Activated CD8-positive, alpha-beta T cell treated with anti-CD3 and anti-CD28 coated beads, Interleukin-2, amount 10 ng/mL, durations not matched to agents 7 days and 5 days (primary cell): Measurements from ENCODE around the gene ZNF474. TPM values are rescaled to one million over a fixed set of nuclear protein-coding genes. Genes with fewer than 3 reads are reported as not detected.

Source experiments
- ATAC-seq: fragments of 150-1000 bp; cut with Tn5 transposase; one replicate; pipeline ENCODE4 v1.10.0; 2021; ENCODE audit warnings: moderate library complexity
- CTCF ChIA-PET: fragments of 350-600 bp; sonication (Branson Sonifier 250); formaldehyde crosslinking; loops from one replicate; lab custom pipeline; 2021; ENCODE audit warnings: antibody characterized with exemption; lab: Charles Lee
- POLR2A ChIA-PET: fragments of 350-600 bp; sonication (Branson Sonifier 250); formaldehyde crosslinking; loops from one replicate; lab custom pipeline; 2021; ENCODE audit warnings: antibody characterized with exemption; lab: Charles Lee
- DNase-seq: peaks from one replicate; pipeline ENCODE4 v3.0.0-alpha.2; 2020
- H3K27ac Mint-ChIP-seq: one replicate; pipeline ENCODE4 v1.8.0; 2021; ENCODE audit warnings: mild to moderate bottlenecking, mixed read lengths
- H3K27me3 Mint-ChIP-seq: one replicate; pipeline ENCODE4 v1.8.0; 2021; ENCODE audit warnings: low read depth, mixed read lengths
- H3K36me3 Mint-ChIP-seq: one replicate; pipeline ENCODE4 v1.8.0; 2021; ENCODE audit warnings: low read depth, mixed read lengths
- H3K4me1 Mint-ChIP-seq: one replicate; pipeline ENCODE4 v1.8.0; 2021; ENCODE audit warnings: low read depth, mixed read lengths
- H3K4me3 Mint-ChIP-seq: one replicate; pipeline ENCODE4 v1.8.0; 2021; ENCODE audit warnings: mild to moderate bottlenecking, mixed read lengths
- H3K9me3 Mint-ChIP-seq: one replicate; pipeline ENCODE4 v1.8.0; 2022; ENCODE audit warnings: mixed read lengths; ENCODE audit not compliant: insufficient read depth
- total RNA-seq, 2 experiments: library from RNA; stranded (reverse); gene quantifications; one replicate each; pipeline ENCODE4 v1.2.3, GENCODE V29; 2021

The ZNF474 gene
- total RNA-seq, 2 experiments from 2014 or later = not detected

GRCh38 chr5:122144236-122144635 is 14.9 kb downstream of the ZNF474 start:
- Mint-ChIP-seq H3K9me3 (no peaks in the 10 kb centered on the region), H3K4me3 (no peak overlapping the region), H3K4me1 (no peaks in the 10 kb centered on the region), H3K27ac (no peak overlapping the region), H3K36me3 (no peaks in the 10 kb centered on the region), H3K27me3 (no peaks in the 10 kb centered on the region)
- CTCF ChIA-PET = interaction anchor here (1.3 kb wide), 1 partner anchor 13 kb away, joined by 3 read pairs; no protein-coding TSS in a partner anchor
- no peak for DNase-seq
- POLR2A ChIA-PET = no interaction called here
- ATAC-seq = no peak

- DNase-seq = no peak
- Mint-ChIP-seq H3K4me3 (no peak overlapping the region), H3K27ac (no peak overlapping the region), H3K4me1 (no peaks in the 10 kb centered on the region), H3K27me3 (no peaks in the 10 kb centered on the region), H3K36me3 (no peaks in the 10 kb centered on the region), H3K9me3 (no peaks in the 10 kb centered on the region)
- CTCF ChIA-PET = no interaction called here
- POLR2A ChIA-PET = interaction anchor here (0.6 kb wide), 1 partner anchor 1287 kb away, joined by 3 read pairs; no protein-coding TSS in a partner anchor
- ATAC-seq = no peak
These were observed 16.6 kb downstream of the ZNF474 start for GRCh38 chr5:122145906-122146305.

GRCh38 chr5:122149321-122150090 is 20.2 kb downstream of the ZNF474 start:
- ChIA-PET CTCF (no interaction called here), POLR2A (no interaction called here)
- Mint-ChIP-seq H3K9me3 (no peaks in the 10 kb centered on the region), H3K36me3 (no peaks in the 10 kb centered on the region), H3K27me3 (no peaks in the 10 kb centered on the region), H3K4me3 (no peak overlapping the region), H3K4me1 (peaks cover 4% of the 10 kb centered on the region), H3K27ac (no peak overlapping the region)
- no peak for DNase-seq
- no peak for ATAC-seq

- Mint-ChIP-seq H3K27ac (no peak overlapping the region), H3K4me1 (peaks cover 4% of the 10 kb centered on the region), H3K36me3 (no peaks in the 10 kb centered on the region), H3K27me3 (no peaks in the 10 kb centered on the region), H3K9me3 (no peaks in the 10 kb centered on the region), H3K4me3 (no peak overlapping the region)
- CTCF ChIA-PET = no interaction called here
- ATAC-seq (no peak), DNase-seq (no peak)
- POLR2A ChIA-PET = no interaction called here
These were observed 20.9 kb downstream of the ZNF474 start for GRCh38 chr5:122150215-122150614.

GRCh38 chr5:122151640-122152039 is 22.3 kb downstream of the ZNF474 start:
- no peak for ATAC-seq
- H3K36me3 Mint-ChIP-seq = no peaks in the 10 kb centered on the region
- POLR2A ChIA-PET = no interaction called here
- no peaks in the 10 kb centered on the region for H3K27me3 Mint-ChIP-seq
- H3K9me3 Mint-ChIP-seq = no peaks in the 10 kb centered on the region
- H3K4me1 Mint-ChIP-seq = peaks cover 4% of the 10 kb centered on the region
- CTCF ChIA-PET = no interaction called here
- H3K27ac Mint-ChIP-seq = no peak overlapping the region
- no peak for DNase-seq
- no peak overlapping the region for H3K4me3 Mint-ChIP-seq

- POLR2A ChIA-PET = no interaction called here
These were observed 23.0 kb downstream of the ZNF474 start for GRCh38 chr5:122152266-122152900.

GRCh38 chr5:122153230-122153629 is 23.9 kb downstream of the ZNF474 start:
- H3K9me3 Mint-ChIP-seq = no peaks in the 10 kb centered on the region
- no peak overlapping the region for H3K4me3 Mint-ChIP-seq
- H3K27me3 Mint-ChIP-seq = no peaks in the 10 kb centered on the region
- ChIA-PET POLR2A (no interaction called here), CTCF (no interaction called here)
- H3K27ac Mint-ChIP-seq = no peak overlapping the region
- peaks cover 4% of the 10 kb centered on the region for H3K4me1 Mint-ChIP-seq
- H3K36me3 Mint-ChIP-seq = no peaks in the 10 kb centered on the region
- no peak for DNase-seq
- no peak for ATAC-seq

More at GRCh38 chr5:122152266-122152900, 23.0 kb downstream of the ZNF474 start:
- Mint-ChIP-seq H3K36me3 (no peaks in the 10 kb centered on the region), H3K4me3 (no peak overlapping the region), H3K4me1 (peaks cover 4% of the 10 kb centered on the region), H3K27me3 (no peaks in the 10 kb centered on the region), H3K9me3 (no peaks in the 10 kb centered on the region), H3K27ac (no peak overlapping the region)
- DNase-seq = no peak
- ATAC-seq = no peak
- CTCF ChIA-PET = no interaction called here

GRCh38 chr5:122153774-122154173 is 24.4 kb downstream of the ZNF474 start:
- Mint-ChIP-seq H3K36me3 (no peaks in the 10 kb centered on the region), H3K27ac (no peak overlapping the region), H3K4me3 (no peak overlapping the region), H3K9me3 (no peaks in the 10 kb centered on the region), H3K4me1 (peaks cover 4% of the 10 kb centered on the region), H3K27me3 (no peaks in the 10 kb centered on the region)
- CTCF ChIA-PET = no interaction called here
- no peak for ATAC-seq
- DNase-seq = no peak
- POLR2A ChIA-PET = no interaction called here

GRCh38 chr5:122154491-122154890 is 25.1 kb downstream of the ZNF474 start:
- no peaks in the 10 kb centered on the region for H3K9me3 Mint-ChIP-seq
- H3K27me3 Mint-ChIP-seq = no peaks in the 10 kb centered on the region
- H3K4me1 Mint-ChIP-seq = peaks cover 4% of the 10 kb centered on the region
- ATAC-seq (no peak), DNase-seq (no peak)
- H3K27ac Mint-ChIP-seq = no peak overlapping the region
- H3K4me3 Mint-ChIP-seq = no peak overlapping the region
- ChIA-PET POLR2A (no interaction called here), CTCF (no interaction called here)
- no peaks in the 10 kb centered on the region for H3K36me3 Mint-ChIP-seq

GRCh38 chr5:122154910-122155309 is 25.6 kb downstream of the ZNF474 start:
- POLR2A ChIA-PET = no interaction called here
- H3K27me3 Mint-ChIP-seq = no peaks in the 10 kb centered on the region
- DNase-seq = no peak
- peaks cover 4% of the 10 kb centered on the region for H3K4me1 Mint-ChIP-seq
- no peak for ATAC-seq
- CTCF ChIA-PET = no interaction called here
- H3K9me3 Mint-ChIP-seq = no peaks in the 10 kb centered on the region
- H3K36me3 Mint-ChIP-seq = no peaks in the 10 kb centered on the region
- H3K4me3 Mint-ChIP-seq = no peak overlapping the region
- H3K27ac Mint-ChIP-seq = no peak overlapping the region

GRCh38 chr5:122155546-122155945 is 26.2 kb downstream of the ZNF474 start:
- Mint-ChIP-seq H3K4me3 (no peak overlapping the region), H3K27me3 (no peaks in the 10 kb centered on the region), H3K9me3 (no peaks in the 10 kb centered on the region), H3K4me1 (peaks cover 4% of the 10 kb centered on the region), H3K27ac (no peak overlapping the region), H3K36me3 (no peaks in the 10 kb centered on the region)
- ChIA-PET POLR2A (no interaction called here), CTCF (no interaction called here)
- ATAC-seq (no peak), DNase-seq (no peak)

GRCh38 chr5:122156724-122157325 is 27.5 kb downstream of the ZNF474 start:
- H3K27me3 Mint-ChIP-seq = no peaks in the 10 kb centered on the region
- ChIA-PET POLR2A (no interaction called here), CTCF (interaction anchor here (0.7 to 1.1 kb wide), 2 partner anchors 13 to 19 kb away, joined by 3 read pairs; no protein-coding TSS in a partner anchor)
- no peaks in the 10 kb centered on the region for H3K36me3 Mint-ChIP-seq
- no peak overlapping the region for H3K27ac Mint-ChIP-seq
- no peaks in the 10 kb centered on the region for H3K9me3 Mint-ChIP-seq
- peaks cover 4% of the 10 kb centered on the region for H3K4me1 Mint-ChIP-seq
- ATAC-seq (no peak), DNase-seq (no peak)
- no peak overlapping the region for H3K4me3 Mint-ChIP-seq
